Measurements from ENCODE around the gene SLC22A17. TPM values are rescaled to one million over a fixed set of nuclear protein-coding genes. Genes with fewer than 3 reads are reported as not detected.

SLC22A17 gene
- total RNA-seq, 1 experiment from 2014 or later = not detected

DNA sequence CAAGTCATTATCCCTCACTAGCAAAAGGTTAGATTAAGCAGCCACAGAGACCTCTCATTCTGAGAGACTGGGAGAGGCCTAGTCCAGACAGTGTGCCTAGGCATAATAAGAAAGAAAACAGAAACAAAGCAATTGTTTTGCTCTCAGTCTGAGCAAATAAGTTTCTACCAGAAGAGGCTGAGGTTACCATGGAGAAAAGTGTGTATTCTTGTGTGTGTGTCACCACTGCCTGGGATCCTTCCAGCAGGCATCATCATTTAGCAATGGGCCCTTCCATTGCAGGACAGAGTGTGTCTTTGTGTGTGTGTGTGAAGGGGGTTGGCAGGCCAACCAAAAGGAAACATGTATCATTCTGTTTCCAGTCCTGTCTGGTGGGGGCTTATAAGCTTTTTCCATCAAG lies 8.6 kb upstream of the SLC22A17 start:
- Histone ChIP-seq H4K20me1 (ENCODE audit: insufficient read depth) (no peaks in the 10 kb centered on the region), H3K27me3 (ENCODE audit: insufficient read depth, low read depth) (peaks cover 66% of the 10 kb centered on the region), H2AFZ (no peak overlapping the region), H3K36me3 (ENCODE audit: low read depth) (no peaks in the 10 kb centered on the region), H3K4me2 (no peak overlapping the region), H3K9me2 (ENCODE audit: insufficient read depth) (no peaks in the 10 kb centered on the region), H3K27ac (no peak overlapping the region), H3K4me3 (no peak overlapping the region), H3K9me3 (ENCODE audit: insufficient read depth, low read depth) (no peaks in the 10 kb centered on the region), H3K79me2 (ENCODE audit: low read depth) (no peaks in the 10 kb centered on the region), H3K4me1 (replicated peaks; ENCODE audit: insufficient read depth) (no peaks in the 10 kb centered on the region), H3F3A (ENCODE audit: insufficient read depth, low read depth) (no peaks in the 10 kb centered on the region)
- intact Hi-C loops (cut with micrococcal nuclease; ENCODE audit: unreplicated experiment) = no loop called here
- BruUV-seq (replicated peaks) = no TSS peak
- POLR2A ChIA-PET (ENCODE audit: unreplicated experiment) = no interaction called here
- CTCF ChIA-PET = no interaction called here
- DNase-seq = no peak
- TF ChIP-seq EZH2 (IDR thresholded peaks at IDR 0.05; ENCODE audit: low read depth) = no peak
- TF ChIP-seq, protein P1, sequence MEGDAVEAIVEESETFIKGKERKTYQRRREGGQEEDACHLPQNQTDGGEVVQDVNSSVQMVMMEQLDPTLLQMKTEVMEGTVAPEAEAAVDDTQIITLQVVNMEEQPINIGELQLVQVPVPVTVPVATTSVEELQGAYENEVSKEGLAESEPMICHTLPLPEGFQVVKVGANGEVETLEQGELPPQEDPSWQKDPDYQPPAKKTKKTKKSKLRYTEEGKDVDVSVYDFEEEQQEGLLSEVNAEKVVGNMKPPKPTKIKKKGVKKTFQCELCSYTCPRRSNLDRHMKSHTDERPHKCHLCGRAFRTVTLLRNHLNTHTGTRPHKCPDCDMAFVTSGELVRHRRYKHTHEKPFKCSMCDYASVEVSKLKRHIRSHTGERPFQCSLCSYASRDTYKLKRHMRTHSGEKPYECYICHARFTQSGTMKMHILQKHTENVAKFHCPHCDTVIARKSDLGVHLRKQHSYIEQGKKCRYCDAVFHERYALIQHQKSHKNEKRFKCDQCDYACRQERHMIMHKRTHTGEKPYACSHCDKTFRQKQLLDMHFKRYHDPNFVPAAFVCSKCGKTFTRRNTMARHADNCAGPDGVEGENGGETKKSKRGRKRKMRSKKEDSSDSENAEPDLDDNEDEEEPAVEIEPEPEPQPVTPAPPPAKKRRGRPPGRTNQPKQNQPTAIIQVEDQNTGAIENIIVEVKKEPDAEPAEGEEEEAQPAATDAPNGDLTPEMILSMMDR (conservative IDR thresholded peaks at IDR 0.05) = no peak

DNA sequence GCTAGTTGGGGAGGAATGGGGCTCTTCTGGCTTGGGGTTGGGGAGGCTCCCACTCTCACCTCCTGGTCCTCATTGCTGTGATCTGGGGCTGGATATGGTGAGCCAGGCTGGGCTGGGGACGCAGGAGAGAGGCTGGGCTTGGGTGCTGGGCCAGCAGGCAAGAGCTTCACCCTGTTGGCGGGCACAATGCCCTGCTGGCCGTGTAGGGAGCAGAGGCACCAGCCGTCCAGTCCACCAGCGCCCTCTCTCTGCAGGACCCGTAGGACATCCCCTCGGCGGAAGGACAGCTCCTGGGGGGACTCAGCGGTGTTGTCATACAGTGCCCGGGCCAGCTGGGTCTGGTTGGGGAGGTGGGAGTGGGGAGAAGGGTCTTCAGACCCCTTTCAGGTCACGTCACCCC lies 7.8 kb upstream of the SLC22A17 start:
- Histone ChIP-seq H3K9me2 (ENCODE audit: insufficient read depth) (no peaks in the 10 kb centered on the region), H3F3A (ENCODE audit: insufficient read depth, low read depth) (no peaks in the 10 kb centered on the region), H4K20me1 (ENCODE audit: insufficient read depth) (no peaks in the 10 kb centered on the region), H3K4me1 (replicated peaks; ENCODE audit: insufficient read depth) (no peaks in the 10 kb centered on the region), H3K4me3 (no peak overlapping the region), H3K27ac (no peak overlapping the region), H3K4me2 (no peak overlapping the region), H3K27me3 (ENCODE audit: insufficient read depth, low read depth) (peaks cover 74% of the 10 kb centered on the region), H3K36me3 (ENCODE audit: low read depth) (no peaks in the 10 kb centered on the region), H2AFZ (no peak overlapping the region), H3K9me3 (ENCODE audit: insufficient read depth, low read depth) (no peaks in the 10 kb centered on the region), H3K79me2 (ENCODE audit: low read depth) (no peaks in the 10 kb centered on the region)
- POLR2A ChIA-PET (ENCODE audit: unreplicated experiment) = no interaction called here
- DNase-seq = no peak
- CTCF ChIA-PET = no interaction called here
- intact Hi-C loops (cut with micrococcal nuclease; ENCODE audit: unreplicated experiment) = no loop called here
- no peak for TF ChIP-seq EZH2 (IDR thresholded peaks at IDR 0.05; ENCODE audit: low read depth)
- no TSS peak for BruUV-seq (replicated peaks)

DNA sequence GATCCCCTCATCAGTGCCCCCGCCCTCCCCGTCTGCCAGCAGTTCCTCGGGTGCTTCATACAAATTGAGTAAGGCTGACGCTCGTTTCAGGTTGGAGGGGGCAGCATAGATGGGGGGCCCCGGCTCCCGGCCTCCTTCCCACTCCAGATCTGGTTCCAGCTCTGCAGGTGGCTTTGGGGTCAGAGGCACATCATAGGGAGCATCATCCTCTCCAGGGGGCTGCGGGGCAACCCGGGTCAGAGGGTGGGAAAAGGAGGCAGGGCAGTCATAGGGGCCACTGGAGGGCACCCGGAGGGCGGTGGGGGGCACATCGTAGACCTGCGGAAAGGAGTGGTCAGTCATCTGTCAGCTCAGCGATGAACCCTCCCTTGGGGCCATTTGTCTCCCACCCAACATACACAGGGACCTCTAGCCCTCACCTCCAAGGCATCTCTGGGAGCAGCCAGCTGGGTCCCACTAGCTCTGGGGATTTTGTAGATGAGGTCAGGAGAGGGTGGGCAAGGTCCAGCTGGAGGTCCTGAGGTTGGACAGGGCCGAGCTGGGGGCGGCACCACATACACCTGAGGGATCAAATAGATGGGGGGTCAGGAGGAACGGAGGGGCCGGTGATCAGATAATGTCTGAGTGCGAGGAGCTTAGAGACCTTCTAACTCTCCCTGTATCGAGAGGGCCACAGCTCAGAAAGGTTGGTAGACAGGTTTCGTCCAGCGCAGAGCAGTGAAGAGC lies 7.2 kb upstream of the SLC22A17 start:
- TF ChIP-seq, protein P1 (conservative IDR thresholded peaks at IDR 0.05) = no peak
- TF ChIP-seq EZH2 (IDR thresholded peaks at IDR 0.05; ENCODE audit: low read depth) = no peak
- H3K4me1 ChIP-seq (replicated peaks; ENCODE audit: insufficient read depth) = no peaks in the 10 kb centered on the region
- H2AFZ ChIP-seq = no peak overlapping the region
- no TSS peak for BruUV-seq (replicated peaks)
- no peaks in the 10 kb centered on the region for H3K79me2 ChIP-seq (ENCODE audit: low read depth)
- H3K27ac ChIP-seq = no peak overlapping the region
- CTCF ChIA-PET = no interaction called here
- H3K4me3 ChIP-seq = no peak overlapping the region
- peaks cover 80% of the 10 kb centered on the region for H3K27me3 ChIP-seq (ENCODE audit: insufficient read depth, low read depth)
- POLR2A ChIA-PET (ENCODE audit: unreplicated experiment) = no interaction called here
- H3K9me3 ChIP-seq (ENCODE audit: insufficient read depth, low read depth) = no peaks in the 10 kb centered on the region
- H3K4me2 ChIP-seq = no peak overlapping the region
- intact Hi-C loops (cut with micrococcal nuclease; ENCODE audit: unreplicated experiment) = no loop called here
- H3K36me3 ChIP-seq (ENCODE audit: low read depth) = no peaks in the 10 kb centered on the region
- no peak for DNase-seq
- H4K20me1 ChIP-seq (ENCODE audit: insufficient read depth) = no peaks in the 10 kb centered on the region
- no peaks in the 10 kb centered on the region for H3K9me2 ChIP-seq (ENCODE audit: insufficient read depth)
- no peaks in the 10 kb centered on the region for H3F3A ChIP-seq (ENCODE audit: insufficient read depth, low read depth)

DNA sequence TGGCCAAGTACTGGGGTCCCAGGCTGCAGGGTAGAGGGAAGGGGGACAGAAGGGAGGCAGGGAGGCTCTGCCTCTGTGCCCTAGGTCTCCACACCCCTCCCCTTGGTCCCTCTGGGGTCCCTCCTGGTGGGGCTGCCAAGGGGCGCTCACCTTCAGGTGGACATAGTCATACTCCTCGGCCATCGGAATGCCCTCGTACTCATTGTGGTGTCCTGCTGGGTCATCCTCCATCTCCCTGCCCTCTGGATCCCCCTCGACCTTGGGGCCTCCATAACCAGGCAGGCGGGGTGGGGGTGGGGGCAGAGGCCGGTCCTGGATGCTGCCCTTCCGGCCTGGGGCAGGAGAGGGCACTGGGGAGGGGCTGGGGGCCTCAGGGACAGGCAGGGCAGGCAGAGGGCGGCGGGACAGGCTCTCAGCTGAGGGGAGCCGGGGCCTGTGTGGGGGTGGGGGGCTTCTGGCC lies 6.5 kb upstream of the SLC22A17 start:
- no peak overlapping the region for H3K27ac ChIP-seq
- CTCF ChIA-PET = no interaction called here
- TF ChIP-seq, protein P1 (conservative IDR thresholded peaks at IDR 0.05) = no peak
- TF ChIP-seq EZH2 (IDR thresholded peaks at IDR 0.05; ENCODE audit: low read depth) = no peak
- no peak overlapping the region for H2AFZ ChIP-seq
- DNase-seq = no peak
- no peaks in the 10 kb centered on the region for H3K9me3 ChIP-seq (ENCODE audit: insufficient read depth, low read depth)
- H4K20me1 ChIP-seq (ENCODE audit: insufficient read depth) = no peaks in the 10 kb centered on the region
- no peaks in the 10 kb centered on the region for H3K4me1 ChIP-seq (replicated peaks; ENCODE audit: insufficient read depth)
- H3K79me2 ChIP-seq (ENCODE audit: low read depth) = no peaks in the 10 kb centered on the region
- H3K27me3 ChIP-seq (ENCODE audit: insufficient read depth, low read depth) = peaks cover 80% of the 10 kb centered on the region
- H3K36me3 ChIP-seq (ENCODE audit: low read depth) = no peaks in the 10 kb centered on the region
- H3K4me3 ChIP-seq = no peak overlapping the region
- POLR2A ChIA-PET (ENCODE audit: unreplicated experiment) = no interaction called here
- H3K9me2 ChIP-seq (ENCODE audit: insufficient read depth) = no peaks in the 10 kb centered on the region
- no peak overlapping the region for H3K4me2 ChIP-seq
- intact Hi-C loops (cut with micrococcal nuclease; ENCODE audit: unreplicated experiment) = no loop called here
- no TSS peak for BruUV-seq (replicated peaks)
- no peaks in the 10 kb centered on the region for H3F3A ChIP-seq (ENCODE audit: insufficient read depth, low read depth)
